GM23248 (cell line): ENCODE data around the gene IL19. TPM values are rescaled to one million over a fixed set of nuclear protein-coding genes. Genes with fewer than 3 reads are reported as not detected.

Source experiments
- DNase-seq: peaks from one replicate; pipeline ENCODE4 v3.0.0-alpha.2; 2015
- H2AFZ ChIP-seq: fragments of 200-600 bp; sonication (generic); 2 replicates; pipeline ENCODE4 v1.6.1; 2016; ENCODE audit warnings: antibody characterized with exemption
- H3F3A ChIP-seq: fragments of 200-600 bp; sonication (generic); 2 replicates; pipeline ENCODE4 v1.6.1; 2016; ENCODE audit warnings: mild to moderate bottlenecking, antibody characterized with exemption, mixed run types; ENCODE audit not compliant: insufficient read depth
- H3K27ac ChIP-seq: fragments of 200-600 bp; sonication (generic); 2 replicates; pipeline ENCODE4 v1.5.1; 2016; ENCODE audit warnings: mild to moderate bottlenecking
- H3K27me3 ChIP-seq: fragments of 200-600 bp; sonication (generic); replicated peaks from 2 replicates; pipeline ENCODE4 v1.6.1; 2016; ENCODE audit warnings: mild to moderate bottlenecking; ENCODE audit not compliant: insufficient read depth
- H3K36me3 ChIP-seq: fragments of 200-600 bp; sonication (generic); 2 replicates; pipeline ENCODE4 v1.6.1; 2016; ENCODE audit warnings: low read depth, mild to moderate bottlenecking
- H3K4me1 ChIP-seq: fragments of 200-600 bp; sonication (generic); 2 replicates; pipeline ENCODE4 v1.6.1; 2016; ENCODE audit warnings: mild to moderate bottlenecking; ENCODE audit not compliant: insufficient read depth
- H3K4me2 ChIP-seq: fragments of 200-600 bp; sonication (generic); one replicate; pipeline ENCODE4 v1.6.1; 2016; ENCODE audit warnings: mild to moderate bottlenecking; ENCODE audit not compliant: unreplicated experiment
- H3K4me3 ChIP-seq: fragments of 200-600 bp; sonication (generic); 2 replicates; pipeline ENCODE4 v1.5.1; 2016; ENCODE audit warnings: mild to moderate bottlenecking
- H3K79me2 ChIP-seq: fragments of 200-600 bp; sonication (generic); 2 replicates; pipeline ENCODE4 v1.6.1; 2016; ENCODE audit warnings: mild to moderate bottlenecking; ENCODE audit not compliant: insufficient read depth
- H3K9ac ChIP-seq: fragments of 200-600 bp; sonication (generic); 2 replicates; pipeline ENCODE4 v1.6.1; 2016; ENCODE audit warnings: mild to moderate bottlenecking
- H3K9me2 ChIP-seq: fragments of 200-600 bp; sonication (generic); 2 replicates; pipeline ENCODE4 v1.6.1; 2016; ENCODE audit warnings: mixed run types, mild to moderate bottlenecking, moderate library complexity; ENCODE audit not compliant: insufficient read depth
- H3K9me3 ChIP-seq: fragments of 200-600 bp; sonication (generic); one replicate; pipeline ENCODE4 v1.6.1; 2017; ENCODE audit warnings: low read depth
- H4K20me1 ChIP-seq: fragments of 200-600 bp; sonication (generic); 2 replicates; pipeline ENCODE4 v1.6.0; 2016; ENCODE audit not compliant: insufficient read depth
- EZH2 ChIP-seq: fragments of 200-600 bp; sonication (generic); IDR thresholded peaks from 2 replicates; pipeline ENCODE4 v1.6.1; 2018; ENCODE audit warnings: antibody characterized with exemption, mild to moderate bottlenecking; ENCODE audit not compliant: insufficient read depth, poor library complexity, severe bottlenecking
- EZH2phosphoT487 ChIP-seq: fragments of 200-600 bp; sonication (generic); IDR thresholded peaks from 2 replicates; pipeline ENCODE4 v1.6.1; 2018; ENCODE audit warnings: antibody characterized with exemption, moderate library complexity, mild to moderate bottlenecking, low read depth; ENCODE audit not compliant: insufficient read depth
- WGBS, 2 experiments: methylation state at CpG; one replicate each; pipeline ENCODE4 v1.1.6; 2015 to 2017; ENCODE audit warnings: low lambda C conversion rate in 2 of 2, low coverage in 1 of 2; ENCODE audit errors: missing lambda C conversion rate in 2 of 2; 5-methylcytosine and 5-hydroxymethylcytosine counted together
- in situ Hi-C: fragments of 300-500 bp; cut with MboI; formaldehyde crosslinking; loops from 2 replicates; pipeline ENCODE4 v1.15.0; 2020
- polyA plus RNA-seq: library from polyadenylated mRNA; unstranded; fragments of >200 nt; fragmentation: Nextera tagmentation; extraction: Ambion mirVana; gene quantifications from 2 replicates; pipeline ENCODE4 v1.2.1, GENCODE V29; 2016
- total RNA-seq: library from RNA; depleted of rRNA; stranded (reverse); fragments of >200 nt; shearing (Covaris generic); gene quantifications from 2 replicates; pipeline ENCODE4 v1.2.3, GENCODE V29; 2014

Gene IL19
- total and polyA plus RNA-seq, 2 experiments from 2014 or later = not detected

GRCh38 chr1:206723805-206724472 lies 46.6 kb upstream of the IL19 start:
- Histone ChIP-seq H3K27ac (peak overlapping the region; percentile 94), H3K4me1 (peaks cover 42% of the 10 kb centered on the region), H3K36me3 (no peaks in the 10 kb centered on the region), H3K9ac (peak overlapping the region; percentile 72), H3K27me3 (no peaks in the 10 kb centered on the region), H2AFZ (no peak overlapping the region), H3F3A (peaks cover 28% of the 10 kb centered on the region), H4K20me1 (peaks cover 26% of the 10 kb centered on the region), H3K79me2 (peaks cover 98% of the 10 kb centered on the region), H3K9me3 (no peaks in the 10 kb centered on the region), H3K4me2 (peak overlapping the region; percentile 74), H3K4me3 (peak overlapping the region; percentile 37), H3K9me2 (no peaks in the 10 kb centered on the region)
- in situ Hi-C loops = no loop called here
- 4 to 5% methylated on average over 12 of the region's 12 CpGs for WGBS, 2 experiments
- TF ChIP-seq EZH2 = no peak
- TF ChIP-seq EZH2phosphoT487 = no peak
- peak; percentile 92 for DNase-seq

- H3K27ac ChIP-seq = peak overlapping the region; percentile 94
- TF ChIP-seq EZH2 (no peak), EZH2phosphoT487 (no peak)
- H3K79me2 ChIP-seq = peaks cover 98% of the 10 kb centered on the region
- peak; percentile 72 for DNase-seq
- in situ Hi-C loops = no loop called here
- peaks cover 26% of the 10 kb centered on the region for H4K20me1 ChIP-seq
- no peaks in the 10 kb centered on the region for H3K9me3 ChIP-seq
- H3K9me2 ChIP-seq = no peaks in the 10 kb centered on the region
- WGBS, 2 experiments = 72% methylated on average over 9 of the region's 9 CpGs
- H2AFZ ChIP-seq = no peak overlapping the region
- peaks cover 8% of the 10 kb centered on the region; the same call in 1 of the 2 replicates for H3K36me3 ChIP-seq
- H3K9ac ChIP-seq = no peak overlapping the region
- no peak overlapping the region for H3K4me2 ChIP-seq
- H3F3A ChIP-seq = peaks cover 28% of the 10 kb centered on the region
- no peak overlapping the region for H3K4me3 ChIP-seq
- peaks cover 42% of the 10 kb centered on the region for H3K4me1 ChIP-seq
- H3K27me3 ChIP-seq = no peaks in the 10 kb centered on the region
Measured at GRCh38 chr1:206725109-206725963, 45.2 kb upstream of the IL19 start.

GRCh38 chr1:206727981-206728696 lies 42.4 kb upstream of the IL19 start:
- Histone ChIP-seq H2AFZ (no peak overlapping the region), H3K27ac (no peak overlapping the region), H3K9me3 (no peaks in the 10 kb centered on the region), H4K20me1 (peaks cover 15% of the 10 kb centered on the region; the same call in 1 of the 2 replicates), H3K4me1 (peaks cover 29% of the 10 kb centered on the region), H3K9me2 (no peaks in the 10 kb centered on the region), H3K36me3 (peaks cover 14% of the 10 kb centered on the region), H3K9ac (no peak overlapping the region), H3K4me3 (no peak overlapping the region), H3F3A (peaks cover 28% of the 10 kb centered on the region), H3K79me2 (peaks cover 93% of the 10 kb centered on the region), H3K4me2 (no peak overlapping the region), H3K27me3 (no peaks in the 10 kb centered on the region)
- in situ Hi-C loops = no loop called here
- TF ChIP-seq EZH2phosphoT487 = no peak
- TF ChIP-seq EZH2 = no peak
- DNase-seq = no peak
- 88% methylated on average over 6 to 8 of the region's 8 CpGs for WGBS, 2 experiments

GRCh38 chr1:206728697-206728987 lies 41.9 kb upstream of the IL19 start:
- no peak for DNase-seq
- Histone ChIP-seq H3K79me2 (peaks cover 88% of the 10 kb centered on the region), H3K4me2 (no peak overlapping the region), H3K4me1 (peaks cover 24% of the 10 kb centered on the region), H3F3A (peaks cover 28% of the 10 kb centered on the region), H3K27ac (no peak overlapping the region), H3K9me2 (no peaks in the 10 kb centered on the region), H4K20me1 (peaks cover 15% of the 10 kb centered on the region; the same call in 1 of the 2 replicates), H3K4me3 (no peak overlapping the region), H3K27me3 (no peaks in the 10 kb centered on the region), H3K9ac (no peak overlapping the region), H3K36me3 (peaks cover 14% of the 10 kb centered on the region), H2AFZ (no peak overlapping the region), H3K9me3 (no peaks in the 10 kb centered on the region)
- TF ChIP-seq EZH2 (no peak), EZH2phosphoT487 (no peak)
- 93 to 98% methylated on average over 9 of the region's 9 CpGs for WGBS, 2 experiments
- in situ Hi-C loops = no loop called here
